8988T (cell line): Measurements from ENCODE around the gene PRMT9.
A peak's percentile ranks its signal among the peaks of the same experiment; 100 is the strongest.

ENCODE experiments used
- DNase-seq: peaks from one replicate; pipeline ENCODE4 v3.0.0; 2011

Gene PRMT9

DNA sequence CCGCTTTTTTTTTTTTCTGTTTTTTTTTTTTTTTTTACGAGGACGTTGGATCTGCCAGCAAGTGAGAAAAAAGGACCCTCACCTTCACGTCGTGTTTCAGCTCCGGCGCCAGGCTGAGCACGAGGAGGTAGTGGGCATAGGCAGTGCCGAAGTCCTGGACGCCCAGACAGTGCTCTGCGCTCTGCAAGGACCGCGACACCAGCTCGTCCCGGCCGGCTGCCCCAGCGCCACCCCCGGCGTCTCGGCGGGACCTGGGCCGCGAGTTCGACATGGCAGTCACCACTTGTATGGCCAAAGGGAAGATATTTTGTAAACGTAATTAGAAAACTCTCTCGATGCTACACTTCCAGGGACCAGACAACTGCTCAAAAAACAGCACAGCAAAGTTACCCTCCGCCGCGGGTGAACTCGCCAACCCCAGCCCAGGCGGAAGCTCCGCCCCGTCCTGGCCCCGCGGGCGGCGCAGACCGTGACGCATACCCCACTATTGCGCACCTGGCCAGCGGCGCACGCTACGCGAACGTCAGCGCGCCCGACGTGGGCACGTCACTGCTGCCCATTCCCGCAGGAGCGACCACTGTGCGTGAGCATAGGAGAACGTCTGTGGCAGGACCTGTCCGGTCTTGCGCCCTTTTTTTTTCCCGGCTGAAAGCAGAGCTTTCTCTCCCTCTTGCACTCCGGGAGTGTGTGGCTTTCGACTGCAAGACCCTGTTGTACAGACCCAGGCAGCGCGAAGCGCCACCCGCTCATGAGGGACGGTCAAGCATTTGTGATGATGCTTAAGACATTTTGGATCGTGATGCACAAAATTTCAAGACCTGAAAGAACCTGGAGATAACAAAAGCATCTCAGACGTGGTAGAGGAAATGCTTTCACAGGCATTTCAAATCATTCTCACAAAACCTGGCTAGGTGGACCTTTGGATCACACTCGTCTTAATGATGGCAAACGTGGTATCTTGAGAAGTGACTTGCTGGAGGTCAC lies at the start of gene PRMT9:
TSS of gene PRMT9 (minus strand) at position 447 of the 984 bp plus-strand sequence. CDS start at position 271, 176 bp downstream.
- DNase-seq: peak; percentile 78

DNA sequence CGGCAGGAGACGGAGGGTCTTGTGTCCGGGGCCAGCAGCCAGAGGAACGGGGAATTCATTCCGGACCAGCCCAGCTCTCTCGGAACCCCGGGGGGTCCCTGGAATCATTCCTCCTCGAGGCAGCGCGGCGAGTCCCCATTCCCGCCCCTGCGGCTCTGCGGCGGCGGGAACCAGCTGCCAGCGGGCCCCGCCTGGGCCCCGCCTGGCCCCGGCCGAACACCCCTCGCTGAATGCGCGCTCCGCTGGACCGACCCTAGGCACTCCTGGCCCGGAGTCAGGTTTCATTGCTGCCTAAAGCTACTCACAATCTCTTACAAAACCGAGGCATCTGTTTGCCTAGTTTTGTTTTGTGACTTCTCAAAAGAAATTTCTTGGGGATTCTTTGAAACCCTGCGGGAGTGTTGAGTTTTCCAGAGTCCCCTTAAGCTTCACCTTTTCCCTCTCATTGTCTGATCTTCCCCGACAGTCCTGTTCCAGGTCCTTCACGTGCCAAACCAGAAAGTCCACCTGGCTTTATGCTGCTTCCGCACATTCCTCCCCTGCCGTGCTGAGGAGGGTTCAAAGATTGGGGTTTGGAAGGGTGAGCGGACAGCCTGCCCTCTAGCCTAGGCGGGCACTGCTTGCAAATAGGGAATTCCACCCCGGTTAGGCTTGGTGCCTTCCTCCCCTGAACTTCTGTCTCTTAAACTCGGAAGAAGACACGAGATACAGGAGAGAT lies 48.7 kb upstream of the PRMT9 start:
- no peak for DNase-seq

DNA sequence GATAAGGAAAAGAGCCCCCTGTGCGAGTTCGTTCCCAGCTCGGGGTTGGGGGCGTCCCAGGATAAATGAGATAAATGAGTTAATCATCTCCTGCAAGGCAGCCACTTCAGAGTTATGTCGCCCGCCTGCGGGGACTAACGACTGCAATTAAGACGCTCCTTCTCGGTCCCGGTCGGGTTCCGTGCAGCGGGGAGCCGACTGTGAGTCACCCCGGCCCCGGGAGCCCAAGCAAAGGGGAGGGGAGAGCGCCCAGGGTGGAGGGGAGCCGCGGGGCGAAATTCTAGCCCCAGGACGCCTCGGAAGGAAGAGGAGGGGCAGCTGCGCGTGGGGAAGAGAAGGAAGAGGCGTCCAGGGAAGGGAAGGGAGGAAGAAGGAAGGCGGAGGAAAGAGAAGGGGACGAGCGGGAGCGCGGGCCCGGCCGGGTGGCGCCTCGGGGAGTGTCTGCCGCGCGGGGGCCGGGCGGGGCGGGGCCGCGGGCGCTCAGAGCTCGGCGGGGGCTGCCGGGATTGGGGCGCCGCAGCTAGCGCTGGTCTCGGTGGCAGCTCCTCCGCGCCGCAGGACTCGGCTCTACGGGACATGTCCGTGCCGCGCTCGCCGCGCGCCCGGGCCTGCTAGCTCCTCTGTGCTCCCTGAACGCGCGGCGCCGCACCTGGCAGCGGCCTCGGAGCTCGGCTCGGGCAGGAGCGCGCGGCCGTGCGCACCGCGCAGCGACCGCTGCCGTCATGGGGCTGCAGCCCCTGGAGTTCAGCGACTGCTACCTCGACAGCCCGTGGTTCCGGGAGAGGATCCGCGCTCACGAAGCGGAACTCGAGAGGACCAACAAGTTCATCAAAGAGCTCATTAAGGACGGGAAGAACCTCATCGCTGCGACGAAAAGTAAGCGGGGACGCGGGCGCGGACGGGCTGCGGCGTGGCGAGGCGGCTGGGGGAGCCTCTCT lies 47.9 kb upstream of the PRMT9 start, which contains the start of gene ARHGAP10:
TSS of gene ARHGAP10 (plus strand) at position 509 of the 938 bp plus-strand sequence. CDS start at position 723, 214 bp downstream.
- DNase-seq: peak; percentile 37

DNA sequence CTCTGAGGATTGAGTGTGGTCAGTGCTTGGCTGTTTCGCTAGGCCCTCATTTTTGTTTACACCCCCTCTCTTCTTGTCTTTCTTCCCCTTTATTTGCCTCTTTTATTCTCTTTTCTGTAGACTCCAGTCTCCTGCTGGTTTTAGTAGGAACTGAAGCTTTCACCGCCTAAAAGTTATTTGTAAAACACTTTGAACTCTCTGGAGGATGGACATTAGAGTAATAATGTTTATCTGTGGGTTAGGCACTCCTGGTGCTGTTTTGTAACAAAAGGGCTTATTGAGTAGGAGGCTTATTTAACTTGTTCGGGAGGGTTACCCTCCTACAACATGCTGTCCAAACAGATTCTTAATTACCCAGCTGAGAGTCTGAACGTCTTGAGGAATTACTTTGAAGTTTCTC lies 46.4 kb upstream of the PRMT9 start:
- no peak for DNase-seq

DNA sequence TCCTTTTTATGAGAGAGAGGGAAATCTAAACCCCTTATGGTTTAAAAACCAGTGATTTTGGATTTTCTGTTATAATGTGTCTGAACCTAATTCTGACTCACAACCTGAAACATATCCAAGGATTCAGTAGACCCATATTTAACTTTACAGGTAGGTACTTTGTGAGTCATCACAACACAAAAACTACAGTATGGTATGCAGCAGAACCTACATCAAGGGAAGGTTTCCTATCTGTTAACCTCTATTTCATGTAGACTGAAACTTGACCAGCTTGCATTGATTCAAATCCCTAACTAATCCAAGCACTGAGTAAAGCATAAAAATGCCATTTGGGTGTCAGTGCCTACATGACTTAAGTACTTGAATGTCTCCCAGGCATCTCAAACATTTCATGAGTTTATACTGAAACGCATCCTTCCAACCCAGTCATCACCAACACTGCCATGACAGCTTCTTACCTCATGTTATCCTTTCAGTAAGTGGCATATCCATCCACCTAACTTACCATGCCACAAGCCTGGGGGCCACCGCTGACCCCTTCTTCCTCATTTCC lies 43.6 kb upstream of the PRMT9 start:
- no peak for DNase-seq

DNA sequence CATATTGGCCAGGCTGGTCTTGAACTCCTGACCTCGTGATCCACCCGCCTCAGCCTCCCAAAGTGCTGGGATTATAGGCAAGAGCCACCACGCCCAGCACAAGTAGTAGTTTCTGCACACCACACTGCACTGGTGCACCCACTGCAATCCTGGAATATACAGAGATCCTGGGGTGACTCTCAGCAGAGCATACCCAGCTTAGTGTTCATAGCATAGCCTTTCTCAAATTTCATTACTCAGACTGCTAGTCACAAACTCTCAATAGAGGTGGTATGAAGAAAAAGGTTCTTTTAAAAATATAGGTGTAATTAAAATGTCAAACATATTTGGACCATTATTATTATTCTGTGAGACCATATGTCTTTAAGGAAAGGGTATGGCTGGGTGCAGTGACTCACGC lies 41.7 kb upstream of the PRMT9 start:
- no peak for DNase-seq

DNA sequence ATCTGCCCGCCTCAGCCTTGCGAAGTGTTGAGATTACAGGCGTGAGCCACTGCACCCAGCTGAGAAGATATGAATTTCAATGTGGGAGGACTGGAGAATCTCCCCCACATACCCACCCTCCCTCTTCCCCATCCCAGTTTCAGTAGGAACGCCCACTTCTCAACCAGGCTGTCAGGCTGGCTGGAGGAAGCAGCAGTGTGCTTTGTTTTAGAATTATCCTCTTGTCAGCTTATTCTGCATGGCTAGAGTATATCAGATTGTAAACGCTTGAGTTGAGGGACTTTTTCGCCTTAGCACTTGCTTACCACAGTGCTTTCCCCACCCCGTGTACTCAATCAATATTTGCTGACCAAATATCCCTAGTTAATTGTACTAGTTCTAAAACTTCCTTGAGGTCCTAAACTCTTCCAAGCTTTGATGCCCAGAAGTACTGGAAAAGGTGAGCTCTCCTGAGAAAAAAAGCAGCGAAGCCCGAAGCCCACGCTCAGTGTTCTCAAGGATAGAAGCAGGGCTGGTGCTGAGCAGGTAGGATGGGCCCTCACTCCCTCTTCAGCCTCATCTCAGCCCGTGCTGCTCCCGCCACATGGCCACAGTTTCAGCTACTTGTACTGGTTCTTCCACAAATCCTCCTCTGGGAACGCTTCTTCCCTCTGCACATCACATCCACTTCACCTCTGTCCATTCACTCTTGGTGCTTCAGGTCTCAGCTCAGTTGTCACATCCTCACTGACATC lies 40.7 kb upstream of the PRMT9 start:
- DNase-seq: no peak

DNA sequence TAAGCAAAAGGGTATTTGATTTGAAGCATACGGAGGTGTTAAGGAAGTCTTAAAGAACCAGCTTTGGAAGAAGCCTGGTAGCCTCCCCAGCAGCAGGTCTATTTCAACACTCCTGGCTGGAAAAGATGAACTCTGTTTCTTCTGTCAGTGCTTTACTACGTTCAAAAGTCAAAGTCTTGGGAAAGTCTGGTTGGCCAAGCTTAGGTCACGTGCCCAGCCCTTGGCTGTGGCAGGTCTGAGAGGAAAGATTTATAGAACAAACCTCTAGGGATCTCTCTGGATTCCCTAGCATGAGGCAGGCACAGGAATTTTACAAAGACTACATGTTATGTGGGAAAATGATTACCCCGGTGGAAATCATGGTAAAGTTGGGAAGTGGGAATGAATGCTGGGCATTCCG lies 39.4 kb upstream of the PRMT9 start:
- DNase-seq: no peak

DNA sequence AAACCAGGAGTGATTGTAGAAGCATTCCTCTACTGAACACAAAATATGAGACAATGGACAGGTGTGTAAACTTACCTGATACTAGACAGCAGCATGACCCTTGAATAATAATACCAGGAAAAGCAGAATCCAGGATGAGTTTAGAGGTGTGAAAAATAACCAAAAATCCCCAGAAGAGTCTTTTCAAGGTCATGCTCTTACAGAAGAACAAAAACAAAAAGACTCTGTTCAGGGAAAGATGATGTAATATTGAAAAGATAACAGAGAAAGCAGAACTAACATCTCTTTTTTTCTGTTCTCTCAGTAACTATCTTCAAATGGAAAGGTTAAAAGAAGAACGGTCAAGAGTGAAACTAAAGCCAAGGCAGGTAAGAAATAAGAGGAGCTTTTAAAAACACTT lies 33.9 kb upstream of the PRMT9 start:
- DNase-seq: no peak

DNA sequence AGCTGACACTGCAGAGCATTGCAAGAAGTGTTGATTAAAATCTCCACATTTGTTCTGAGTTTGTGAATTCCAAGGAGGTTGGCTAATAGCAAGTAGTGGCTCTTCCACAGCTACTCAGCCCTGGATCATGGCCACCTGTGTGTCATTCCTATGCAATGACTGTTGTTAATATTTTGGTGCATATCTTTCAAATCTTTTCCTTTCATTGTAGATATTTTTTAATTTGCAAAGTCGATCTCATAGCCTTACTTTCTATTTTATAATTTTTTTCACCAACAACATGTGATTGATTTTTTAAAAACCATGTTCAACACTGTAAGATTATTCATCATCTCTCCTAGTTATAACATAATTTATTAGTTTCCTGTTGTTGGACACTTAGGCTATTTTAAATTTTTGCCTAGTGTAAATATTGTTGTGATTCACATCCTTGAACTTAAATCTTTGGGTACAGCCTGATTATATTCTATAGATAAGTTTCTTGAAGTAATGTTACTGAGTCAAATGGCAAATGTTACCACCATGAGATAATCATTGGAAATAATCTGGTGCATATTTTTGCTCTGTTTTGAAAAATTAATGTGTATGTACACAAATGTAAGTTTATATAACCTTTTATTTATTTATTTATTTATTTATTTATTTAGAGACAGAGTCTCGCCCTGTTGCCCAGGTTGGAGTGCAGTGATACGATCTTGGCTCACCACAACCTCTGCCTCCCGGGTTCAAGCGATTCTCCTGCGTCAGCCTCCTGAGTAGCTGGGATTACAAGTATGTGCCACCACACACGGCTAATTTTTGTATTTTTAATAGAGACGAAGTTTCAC lies 30.8 kb upstream of the PRMT9 start:
- DNase-seq: no peak

DNA sequence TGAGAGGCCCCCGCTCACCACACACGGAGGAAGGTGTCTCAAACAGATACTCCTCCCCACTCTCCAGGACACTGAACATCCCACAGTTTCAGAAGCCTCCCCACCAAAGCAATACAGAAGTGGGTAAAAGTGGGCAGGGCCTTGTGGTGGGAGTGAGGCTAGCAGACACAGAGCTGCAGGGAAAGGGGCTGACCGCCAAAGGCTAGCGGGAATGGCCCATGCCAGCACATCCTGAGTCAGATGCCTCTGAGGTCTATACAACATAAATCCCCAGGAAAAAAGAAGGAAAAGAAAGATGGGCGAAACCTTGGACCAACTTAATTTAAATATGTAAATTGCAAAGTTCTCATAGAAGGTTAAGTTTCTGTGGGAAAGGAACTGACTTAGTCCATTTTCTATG lies 26.0 kb upstream of the PRMT9 start:
- no peak for DNase-seq

DNA sequence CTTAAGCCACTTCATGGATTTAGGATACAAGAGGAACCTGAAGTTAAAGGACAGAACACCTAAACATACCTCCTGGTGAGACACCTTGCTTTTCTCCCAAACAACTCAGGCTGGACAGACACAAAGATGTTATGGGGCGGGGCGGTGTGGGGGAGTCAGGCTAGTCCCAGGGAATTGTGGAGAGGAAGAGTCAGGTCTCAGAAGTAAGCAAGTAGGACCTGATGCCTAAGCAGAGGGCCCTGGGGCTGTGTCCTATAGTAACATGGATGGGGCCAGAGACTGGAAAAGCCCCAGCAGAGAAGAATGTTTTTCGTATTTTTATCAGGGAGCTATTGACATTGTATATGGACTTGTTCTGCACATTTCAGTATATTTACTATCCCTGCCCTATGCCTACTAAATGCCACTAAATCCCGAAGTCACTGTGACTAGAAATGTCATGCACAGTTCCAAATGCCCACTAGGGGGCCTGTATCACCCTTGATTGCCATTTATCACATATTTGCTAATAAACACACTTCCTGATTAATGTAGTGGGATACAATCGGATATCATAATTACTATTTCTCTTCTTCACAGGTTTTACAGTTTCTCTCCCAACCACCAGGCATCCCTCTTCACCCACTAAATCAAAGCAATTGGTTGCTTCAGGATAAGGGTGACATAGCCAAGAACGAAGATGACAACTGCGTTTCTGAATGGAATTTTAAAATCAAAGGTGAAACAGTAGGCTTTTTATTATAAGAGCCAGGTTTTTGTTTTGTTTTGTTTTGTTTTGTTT lies 24.1 kb upstream of the PRMT9 start:
- no peak for DNase-seq

DNA sequence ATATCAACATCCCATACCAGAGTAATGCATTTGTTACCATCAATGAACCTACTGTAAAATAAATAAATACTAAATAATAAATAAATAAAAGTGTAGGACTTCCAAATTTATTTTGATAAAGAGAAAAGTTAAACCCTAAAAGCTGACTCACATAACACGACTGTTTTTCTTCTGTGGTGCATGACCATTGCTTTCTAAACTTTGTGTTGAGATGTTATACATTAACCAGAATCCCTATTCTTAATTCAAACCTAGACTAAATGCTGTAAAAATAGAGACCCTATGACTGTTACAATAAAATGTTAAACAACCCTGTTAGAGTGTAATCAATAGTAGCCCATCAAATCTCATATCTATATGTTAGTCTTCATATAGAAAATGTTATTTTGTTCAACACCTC lies 20.9 kb upstream of the PRMT9 start:
- no peak for DNase-seq

DNA sequence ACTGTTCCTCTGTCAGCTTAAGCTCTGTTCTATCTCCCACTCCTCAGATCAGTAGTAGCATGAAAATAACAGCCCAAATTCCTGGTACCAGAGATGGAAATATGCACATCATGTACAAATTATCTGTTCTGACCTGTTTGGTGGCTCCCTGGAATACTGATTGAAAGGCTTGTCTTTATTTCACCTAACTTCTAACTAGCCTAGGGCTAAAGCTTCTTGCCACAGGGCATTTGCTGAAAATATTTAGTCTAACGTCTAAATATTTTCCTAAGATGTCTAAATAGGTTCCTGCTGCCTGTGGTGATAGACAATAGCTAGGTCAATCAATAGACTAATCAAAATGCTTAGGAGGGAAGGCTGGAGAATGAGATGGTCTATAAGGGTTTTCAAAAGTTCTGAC lies 12.9 kb upstream of the PRMT9 start:
- DNase-seq: no peak

DNA sequence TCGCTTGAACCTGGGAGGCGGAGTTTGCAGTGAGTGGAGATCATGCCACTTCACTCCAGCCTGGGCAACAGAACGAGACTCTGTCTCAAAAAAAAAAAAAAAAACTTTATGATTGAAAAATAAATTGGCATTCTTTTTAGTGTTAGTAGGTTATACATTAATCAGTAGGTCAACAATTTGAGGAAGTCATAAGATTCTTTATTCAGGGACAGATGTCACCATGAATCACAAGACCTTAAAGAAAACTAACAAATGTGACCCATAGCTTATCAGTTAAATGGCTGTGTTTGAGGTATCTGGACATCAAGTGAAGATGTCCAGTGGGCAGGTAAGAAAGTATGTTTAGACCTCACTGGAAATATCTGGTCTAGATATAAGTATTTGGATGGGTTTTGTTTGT lies 9.3 kb upstream of the PRMT9 start:
- no peak for DNase-seq

DNA sequence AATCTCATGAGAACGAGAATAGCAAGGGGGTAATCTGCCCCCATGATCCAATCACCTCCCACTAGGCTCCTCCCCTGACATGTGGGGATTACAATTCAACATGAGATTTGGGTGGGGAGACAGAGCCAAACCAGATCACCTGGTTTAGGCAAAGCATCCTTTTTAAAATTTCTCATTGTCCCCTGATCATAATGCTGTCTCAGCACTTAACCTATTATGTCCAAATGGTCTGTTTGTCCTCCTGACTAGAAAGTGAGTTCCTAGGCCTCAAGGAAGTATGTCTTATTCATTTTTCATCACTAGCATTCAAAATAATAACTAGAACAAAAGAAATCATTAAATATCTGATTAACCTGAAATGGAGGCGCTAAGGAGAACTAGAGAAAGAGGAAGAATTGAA lies 7.9 kb upstream of the PRMT9 start:
- no peak for DNase-seq

DNA sequence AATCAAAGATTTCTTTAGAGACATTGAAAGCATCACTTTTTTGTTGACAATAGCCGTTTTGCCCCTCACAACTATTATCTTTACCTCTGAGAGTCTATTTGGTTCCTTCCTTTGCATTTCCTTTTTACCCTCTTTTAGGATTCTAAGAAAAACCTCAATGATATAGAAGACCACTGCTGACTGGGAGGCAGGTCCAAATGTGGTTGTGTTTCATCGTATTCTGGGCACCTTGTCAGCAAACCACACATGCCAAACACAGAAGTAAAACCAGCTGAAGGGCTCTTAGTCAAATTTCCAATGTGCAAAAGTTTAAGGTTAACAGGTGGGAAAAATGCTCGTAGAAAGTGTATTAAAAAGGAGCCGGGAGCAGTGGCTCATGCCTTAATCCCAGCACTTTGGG lies 5.1 kb upstream of the PRMT9 start:
- no peak for DNase-seq

DNA sequence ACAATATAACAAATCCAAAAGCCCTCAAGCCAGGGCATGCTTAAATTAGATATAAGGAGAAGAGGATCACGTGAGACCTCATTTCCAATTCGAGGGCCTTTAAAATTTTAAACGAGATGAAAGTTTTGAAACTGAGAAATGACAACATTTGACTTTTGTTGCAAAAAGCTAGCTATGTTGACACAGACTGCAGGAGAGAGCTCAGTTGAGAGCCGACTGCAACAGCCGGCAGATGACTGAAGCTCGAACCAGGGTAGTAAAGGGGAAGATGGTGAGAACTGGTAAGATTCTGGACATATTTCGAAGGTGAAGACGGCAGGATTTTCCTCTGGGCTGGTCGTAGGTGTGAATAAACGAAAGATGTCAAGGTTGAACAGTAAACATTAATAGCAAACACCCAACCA lies 773 bp downstream of the PRMT9 start:
- DNase-seq: no peak

DNA sequence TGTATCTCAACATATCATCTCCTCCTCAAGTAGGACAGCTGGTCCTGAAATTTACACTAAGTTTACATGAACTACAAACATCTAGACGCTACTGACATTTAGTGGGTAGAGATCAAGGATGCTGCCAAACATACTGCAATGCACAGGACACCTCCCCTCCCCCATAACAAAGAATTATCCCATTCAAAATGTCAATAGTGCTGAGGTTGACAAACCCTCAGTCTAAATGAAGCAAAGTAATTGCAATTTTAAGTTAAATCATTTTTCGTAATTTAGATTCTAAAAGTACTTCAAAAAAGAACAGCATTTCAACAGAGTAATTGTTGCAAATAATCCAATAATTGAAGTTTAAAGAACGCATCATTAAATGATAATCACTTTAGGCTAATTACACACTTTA lies 1.2 kb downstream of the PRMT9 start:
- DNase-seq: no peak
